NB4 (cell line): ENCODE results near the gene LCA5L.

Experiments used
- CTCF ChIP-seq: IDR thresholded peaks from one replicate; pipeline ENCODE4 v1.5.1; 2012; ENCODE audit warnings: low read depth, low read length
- MYC ChIP-seq: IDR thresholded peaks from 2 replicates; pipeline ENCODE4 v1.6.1; 2011; ENCODE audit warnings: low read depth, low read length
- POLR2A ChIP-seq: IDR thresholded peaks from 2 replicates; pipeline ENCODE4 v1.6.1; 2011; ENCODE audit warnings: mild to moderate bottlenecking; ENCODE audit not compliant: insufficient read length; ENCODE audit errors: extremely low read depth
- TF ChIP-seq, protein P1 (sequence below): IDR thresholded peaks from 2 replicates; pipeline ENCODE4 v1.6.1; 2011; ENCODE audit warnings: low read depth, low read length

DNA sequence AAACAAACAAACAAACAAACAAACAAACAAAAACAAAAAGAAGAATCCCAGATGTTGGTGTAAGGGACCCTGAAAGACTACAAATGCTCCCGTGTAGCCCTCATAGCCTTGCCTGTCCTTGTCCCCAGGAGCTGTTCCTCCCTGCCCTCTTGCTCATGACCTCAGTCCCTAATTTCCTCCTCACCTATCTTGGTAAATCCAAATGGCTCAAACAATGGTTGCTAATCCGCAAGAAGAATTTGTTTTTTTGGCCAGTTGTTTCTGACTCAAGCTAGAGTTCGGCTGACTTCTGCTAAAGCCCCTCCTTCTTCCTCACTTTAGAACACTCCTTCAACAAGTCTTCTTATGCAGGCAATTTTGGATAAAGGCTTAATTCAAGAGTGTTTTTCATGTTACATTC is 15.6 kb downstream of the LCA5L start:
- TF ChIP-seq CTCF (no peak), POLR2A (no peak), MYC (no peak)
- TF ChIP-seq, protein P1, sequence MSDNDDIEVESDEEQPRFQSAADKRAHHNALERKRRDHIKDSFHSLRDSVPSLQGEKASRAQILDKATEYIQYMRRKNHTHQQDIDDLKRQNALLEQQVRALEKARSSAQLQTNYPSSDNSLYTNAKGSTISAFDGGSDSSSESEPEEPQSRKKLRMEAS: no peak
